ENCODE results near the gene SCLT1. TPM values are rescaled to one million over a fixed set of nuclear protein-coding genes. Genes with fewer than 3 reads are reported as not detected.

Gene SCLT1
- total RNA-seq, 1 experiment from 2014 or later = 15.8 TPM

DNA sequence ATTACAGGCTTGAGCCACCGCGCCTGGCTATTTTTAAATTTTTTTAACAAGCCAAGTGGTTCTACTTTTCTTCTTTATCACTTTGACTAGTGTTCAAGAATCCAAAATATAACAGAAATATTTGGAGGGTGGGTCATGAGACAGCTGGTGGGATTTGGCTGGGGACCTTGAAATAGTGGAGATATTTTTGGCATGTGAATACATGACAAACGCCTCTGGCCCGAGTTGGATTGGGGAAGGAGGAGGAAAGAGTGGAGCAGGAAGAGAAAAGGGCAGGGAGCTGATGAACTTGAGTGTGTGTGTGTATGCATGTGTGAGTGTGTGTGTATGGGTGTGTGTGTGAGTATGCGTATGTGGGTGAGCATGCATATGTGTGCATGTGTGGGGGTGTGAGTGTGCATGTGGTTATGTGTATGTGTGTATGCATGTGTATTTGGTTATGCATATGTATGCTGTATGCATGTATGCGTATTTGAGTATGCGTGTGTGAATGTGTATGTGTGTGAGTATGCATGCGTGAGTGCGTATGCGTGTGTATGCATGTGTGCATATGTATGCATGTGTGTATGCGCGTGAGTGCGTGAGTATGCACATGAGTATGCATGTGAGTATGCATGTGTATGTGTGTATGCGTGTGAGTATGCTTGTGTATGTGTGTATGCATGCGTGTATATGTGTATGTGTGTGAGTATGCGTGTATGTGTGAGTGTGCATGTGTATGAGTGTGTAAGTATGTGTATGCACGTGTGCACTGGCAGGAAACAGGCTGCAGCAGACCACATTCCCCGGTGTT lies 234.3 kb downstream of the SCLT1 start:
- in situ Hi-C loops (cut with HindIII; ENCODE audit: low sequenced_read_pairs) = no loop called here

DNA sequence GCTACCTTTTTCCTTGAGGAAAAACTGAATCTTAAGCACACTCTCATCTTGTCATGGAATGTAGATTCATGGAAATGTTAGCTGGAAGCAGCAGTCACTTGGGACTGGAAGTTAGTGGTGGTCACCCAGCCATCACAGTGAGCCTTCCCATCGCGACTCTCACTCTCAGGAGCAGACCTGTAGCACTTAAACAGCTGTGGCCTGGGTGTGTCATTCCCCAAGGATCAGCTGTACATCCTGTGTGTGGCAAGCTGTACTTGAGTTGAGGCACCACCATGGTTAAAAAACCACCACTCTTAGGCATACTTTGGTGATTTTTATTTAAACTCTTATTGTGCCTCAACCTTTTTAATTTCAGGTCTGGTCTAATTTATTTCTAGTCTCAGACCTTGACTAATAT lies 237.1 kb downstream of the SCLT1 start:
- DNase-seq (ENCODE audit: low spot score) = no peak
- in situ Hi-C loops (cut with HindIII; ENCODE audit: low sequenced_read_pairs) = no loop called here

More for the DNA sequence above, 234.3 kb downstream of the SCLT1 start:
- DNase-seq (ENCODE audit: low spot score) = no peak

DNA sequence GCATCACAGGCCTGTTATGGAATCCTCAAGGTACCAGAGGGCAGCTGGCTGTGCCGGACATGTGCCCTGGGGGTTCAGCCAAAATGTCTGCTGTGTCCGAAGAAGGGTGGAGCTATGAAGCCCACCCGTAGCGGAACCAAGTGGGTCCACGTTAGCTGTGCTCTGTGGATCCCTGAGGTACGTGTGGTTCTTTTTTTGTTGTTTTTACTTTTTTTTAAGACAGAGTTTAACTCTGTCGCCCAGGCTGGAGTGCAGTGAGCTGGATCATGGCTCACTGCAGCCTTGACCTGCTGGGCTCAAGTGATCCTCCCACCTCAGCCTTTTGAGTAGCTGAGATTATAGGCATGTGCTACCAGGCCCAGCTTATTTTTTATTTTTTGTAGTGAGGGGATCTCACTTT lies 237.7 kb downstream of the SCLT1 start:
- no peak for DNase-seq (ENCODE audit: low spot score)
- in situ Hi-C loops (cut with HindIII; ENCODE audit: low sequenced_read_pairs) = no loop called here

DNA sequence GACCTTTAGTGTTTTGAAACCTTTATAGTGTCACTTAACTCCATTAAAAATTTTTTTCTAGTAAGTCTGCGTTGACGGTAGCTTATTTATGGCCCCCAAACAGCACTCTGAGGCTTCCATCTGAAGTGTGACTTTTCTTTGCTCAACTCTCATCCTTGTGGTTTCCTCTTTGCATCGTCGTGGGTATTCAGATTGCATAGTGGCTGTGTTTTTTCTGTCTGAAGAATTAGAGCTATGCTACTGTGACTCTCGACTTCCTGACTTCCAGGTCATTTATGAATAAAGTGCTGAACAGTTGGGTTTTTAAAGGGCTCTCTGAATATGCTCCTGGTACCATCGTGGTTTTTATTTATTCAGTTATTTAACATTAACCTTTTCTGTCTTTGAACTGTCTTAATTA lies 238.9 kb downstream of the SCLT1 start:
- no peak for DNase-seq (ENCODE audit: low spot score)
- in situ Hi-C loops (cut with HindIII; ENCODE audit: low sequenced_read_pairs) = no loop called here

DNA sequence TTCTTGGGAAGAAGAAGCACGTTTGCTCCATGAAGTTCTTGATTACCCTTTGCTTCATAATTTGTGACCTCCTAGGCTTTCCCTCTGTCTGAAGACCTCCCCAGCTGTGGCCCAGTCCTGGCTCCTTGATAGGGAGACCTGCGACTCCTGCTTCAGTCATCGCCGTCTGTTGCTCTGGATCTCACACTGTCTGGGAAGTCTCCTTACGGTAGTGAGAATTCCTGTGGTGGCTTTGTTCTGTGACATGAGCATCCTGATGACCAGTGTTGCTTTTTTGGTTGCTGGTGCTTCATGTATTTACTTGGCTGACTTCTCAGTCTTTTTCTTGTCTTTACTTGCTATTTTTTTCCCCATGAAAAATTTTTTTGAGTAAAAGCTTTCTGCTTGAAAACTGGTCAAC lies 239.6 kb downstream of the SCLT1 start:
- in situ Hi-C loops (cut with HindIII; ENCODE audit: low sequenced_read_pairs) = no loop called here
- no peak for DNase-seq (ENCODE audit: low spot score)

DNA sequence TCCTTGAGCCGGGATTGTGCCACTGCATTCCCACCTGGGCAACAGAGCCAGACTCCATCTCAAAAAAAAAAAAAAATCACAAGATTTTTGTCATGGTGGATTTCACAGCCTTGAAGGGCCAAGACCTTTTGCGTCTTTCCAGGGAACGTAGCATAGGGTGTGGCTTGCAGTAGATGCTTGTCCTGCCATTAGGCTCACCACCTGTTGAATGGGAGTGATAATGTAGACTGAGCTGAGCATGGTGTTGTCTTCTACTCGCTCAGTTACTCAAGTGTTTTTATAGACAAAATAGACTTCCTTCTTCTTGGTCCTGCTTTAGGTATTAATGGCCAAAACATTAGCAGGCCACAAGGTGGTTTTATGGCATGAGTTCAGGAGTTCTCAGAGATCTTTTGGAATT lies 243.1 kb downstream of the SCLT1 start:
- DNase-seq (ENCODE audit: low spot score) = no peak
- in situ Hi-C loops (cut with HindIII; ENCODE audit: low sequenced_read_pairs) = no loop called here

DNA sequence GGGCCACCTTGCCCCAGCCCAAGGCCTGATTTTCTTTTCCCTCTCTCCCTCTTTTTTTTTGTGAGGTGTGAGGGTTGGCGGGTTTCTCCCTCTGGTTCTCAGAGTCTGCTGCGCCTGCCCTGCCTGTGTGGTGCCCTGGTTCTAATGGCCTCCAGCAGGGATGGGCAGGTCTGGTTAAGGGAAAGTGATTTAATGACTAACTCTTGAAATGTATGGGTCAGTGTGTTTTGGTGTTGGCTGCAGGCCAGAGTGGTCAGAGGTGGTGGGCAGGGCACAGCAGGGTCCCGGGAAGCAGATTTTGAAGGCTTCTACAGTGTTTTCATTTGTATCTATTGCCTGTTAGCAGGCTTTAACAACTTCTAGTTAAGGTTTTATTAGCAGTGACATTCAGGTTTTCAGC lies 244.9 kb downstream of the SCLT1 start:
- in situ Hi-C loops (cut with HindIII; ENCODE audit: low sequenced_read_pairs) = no loop called here
- no peak for DNase-seq (ENCODE audit: low spot score)

DNA sequence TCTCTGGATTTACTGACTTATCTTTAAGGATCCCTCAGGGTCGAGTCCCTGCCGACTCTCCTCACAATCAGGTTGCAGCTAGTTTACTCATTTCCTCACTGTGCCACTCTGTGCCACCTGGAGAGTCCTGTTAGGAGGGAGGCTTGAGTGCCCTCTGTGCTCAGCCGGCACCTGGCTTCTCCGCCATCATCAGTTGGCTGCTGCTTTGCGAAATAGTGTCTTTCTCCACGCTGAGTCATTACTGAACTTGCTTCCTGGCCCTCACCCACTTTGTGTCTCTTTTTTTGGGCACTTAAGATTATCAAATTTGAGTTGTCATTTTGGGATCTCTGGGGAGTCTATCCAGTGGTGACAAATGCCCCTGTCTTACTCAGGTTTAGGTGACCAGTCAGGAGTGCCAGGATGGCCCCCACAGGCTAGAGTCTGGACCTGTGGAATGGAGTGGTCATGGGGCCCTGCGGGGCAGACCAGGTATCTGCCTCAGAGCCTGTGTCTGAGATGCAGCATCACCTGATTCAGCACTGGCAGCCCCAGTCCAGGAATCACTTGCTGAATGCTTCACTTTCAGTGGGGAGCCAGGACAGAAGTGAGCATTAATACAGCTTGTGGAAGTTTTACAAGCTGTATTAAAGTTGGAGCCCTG lies 246.1 kb downstream of the SCLT1 start:
- in situ Hi-C loops (cut with HindIII; ENCODE audit: low sequenced_read_pairs) = no loop called here

DNA sequence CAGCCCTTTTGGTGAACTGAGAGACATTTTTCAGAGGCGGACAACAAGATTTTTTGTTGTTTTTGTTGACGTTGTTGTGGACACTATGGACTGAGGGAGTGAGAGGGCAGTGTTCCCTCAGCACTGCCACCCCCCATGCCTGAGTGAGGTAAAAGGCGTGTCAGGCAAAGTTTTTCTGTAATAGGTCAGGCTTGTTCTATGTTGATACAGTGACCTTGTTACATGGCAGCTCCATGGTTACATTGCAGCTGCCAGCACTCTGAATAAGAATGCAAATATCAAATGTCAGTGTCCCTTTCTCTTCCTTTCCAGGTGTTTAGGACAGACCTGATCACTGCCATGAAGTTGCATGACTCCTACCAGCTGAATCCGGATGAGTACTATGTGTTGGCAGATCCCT lies 247.3 kb downstream of the SCLT1 start:
- DNase-seq (ENCODE audit: low spot score) = no peak
- in situ Hi-C loops (cut with HindIII; ENCODE audit: low sequenced_read_pairs) = no loop called here

More for the DNA sequence above, 246.1 kb downstream of the SCLT1 start:
- DNase-seq (ENCODE audit: low spot score) = no peak

DNA sequence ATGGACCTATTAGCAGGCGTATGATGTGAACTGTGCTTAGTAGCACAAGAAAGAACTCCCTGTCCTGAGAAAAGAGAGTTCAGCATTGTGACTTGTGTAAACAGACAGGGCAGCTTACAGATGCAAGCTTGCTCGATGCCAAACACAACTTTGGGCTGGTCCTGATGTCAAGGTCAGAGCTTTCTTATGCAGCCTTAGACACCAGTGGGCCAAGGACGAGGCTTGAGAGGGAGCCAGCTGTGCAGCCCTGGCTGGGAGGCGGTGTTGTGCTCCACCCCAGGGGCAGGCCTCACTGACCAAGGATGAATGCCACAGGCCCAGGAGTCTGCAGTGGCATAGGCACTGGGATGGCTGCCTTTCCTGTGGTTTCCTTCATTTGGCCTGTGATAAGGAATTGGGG lies 248.4 kb downstream of the SCLT1 start:
- DNase-seq (ENCODE audit: low spot score) = no peak
- in situ Hi-C loops (cut with HindIII; ENCODE audit: low sequenced_read_pairs) = no loop called here

DNA sequence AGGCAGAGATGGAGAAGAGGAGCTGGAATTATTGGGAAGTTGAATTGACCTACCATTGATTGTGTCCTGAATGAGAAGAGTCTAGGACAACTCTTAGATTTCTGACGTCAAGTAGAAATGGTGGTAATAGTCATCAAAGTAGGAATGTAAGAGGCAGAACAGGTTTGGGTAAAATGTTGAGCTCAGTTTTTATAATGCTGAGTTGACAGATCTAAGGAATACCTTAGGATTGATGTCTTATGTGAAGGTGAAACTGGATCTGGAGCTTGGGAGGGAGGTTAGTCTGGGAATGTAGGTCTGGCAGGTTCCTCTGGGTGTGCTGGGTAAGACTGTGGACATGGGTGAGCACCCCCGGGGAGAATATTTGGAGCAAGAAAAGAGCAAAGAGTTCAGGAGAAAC lies 251.9 kb downstream of the SCLT1 start:
- DNase-seq (ENCODE audit: low spot score) = no peak
- in situ Hi-C loops (cut with HindIII; ENCODE audit: low sequenced_read_pairs) = no loop called here

DNA sequence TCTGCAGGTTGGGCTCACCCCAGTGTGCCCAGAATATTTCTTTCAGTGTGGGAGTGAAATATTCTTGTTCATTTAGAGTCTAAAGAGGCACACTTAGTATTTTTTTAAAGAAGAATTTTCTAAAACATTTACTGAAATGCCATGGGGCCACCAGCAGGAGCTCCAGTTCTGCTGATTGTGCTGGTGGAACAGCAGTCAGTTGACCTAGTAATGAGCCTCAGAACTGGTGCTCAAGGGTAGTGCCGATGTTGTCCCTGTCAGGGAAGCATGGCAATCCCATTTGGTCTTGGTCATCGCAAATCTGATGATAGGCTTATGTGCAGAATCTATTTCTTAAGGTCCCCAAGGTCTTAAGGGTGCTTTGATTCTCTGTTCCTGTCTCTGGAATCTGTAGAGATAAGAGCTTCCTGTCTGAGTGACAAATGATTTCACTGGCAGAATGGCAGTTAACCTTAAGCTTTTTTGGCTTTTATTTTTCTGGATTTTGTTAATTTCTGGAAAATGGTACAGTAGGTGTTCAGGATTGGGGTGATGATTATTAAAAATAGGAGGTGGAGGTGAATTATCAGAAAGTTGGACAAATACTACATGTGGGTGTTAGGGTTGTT lies 252.5 kb downstream of the SCLT1 start:
- in situ Hi-C loops (cut with HindIII; ENCODE audit: low sequenced_read_pairs) = no loop called here
- DNase-seq (ENCODE audit: low spot score) = no peak

DNA sequence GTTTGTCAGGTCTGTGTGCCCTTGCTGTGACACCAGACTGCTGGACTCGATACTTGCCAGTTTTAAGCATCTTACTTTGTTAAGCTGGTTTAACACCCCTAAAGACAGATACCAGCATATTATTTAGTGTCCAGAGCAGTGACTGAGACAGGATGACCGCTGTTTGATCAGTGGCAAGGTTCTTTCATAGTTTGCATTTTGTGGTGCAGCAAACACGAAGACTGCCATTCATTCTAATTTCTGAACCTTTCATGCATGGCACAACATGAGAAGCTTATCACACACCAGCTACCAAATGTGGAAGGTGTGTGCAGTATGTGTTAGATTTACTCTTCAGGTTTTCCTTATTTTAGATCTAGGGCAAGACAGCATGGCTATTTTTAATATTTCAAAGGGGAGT lies 255.7 kb downstream of the SCLT1 start:
- in situ Hi-C loops (cut with HindIII; ENCODE audit: low sequenced_read_pairs) = no loop called here

DNA sequence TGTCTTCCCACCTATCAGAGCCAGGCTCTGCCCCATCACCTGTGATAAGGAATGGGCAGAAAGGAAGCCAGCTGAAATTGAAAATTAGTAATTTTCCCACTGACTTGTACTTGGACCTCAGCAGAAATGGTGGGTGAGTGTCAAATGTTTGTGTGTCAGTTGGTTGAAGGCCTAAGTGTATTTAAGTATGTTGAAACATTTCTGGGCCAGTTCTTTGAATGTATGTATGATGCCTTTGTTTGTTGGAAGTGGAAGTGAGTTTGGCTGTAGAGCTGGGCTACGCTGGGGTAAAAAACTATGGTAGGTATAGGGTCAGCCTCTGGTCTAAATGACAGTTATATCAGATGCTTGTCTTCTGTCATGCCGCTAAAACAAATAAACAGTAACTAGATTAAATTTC lies 256.1 kb downstream of the SCLT1 start:
- DNase-seq (ENCODE audit: low spot score) = no peak
- in situ Hi-C loops (cut with HindIII; ENCODE audit: low sequenced_read_pairs) = no loop called here

More for the DNA sequence above, 255.7 kb downstream of the SCLT1 start:
- DNase-seq (ENCODE audit: low spot score) = no peak

DNA sequence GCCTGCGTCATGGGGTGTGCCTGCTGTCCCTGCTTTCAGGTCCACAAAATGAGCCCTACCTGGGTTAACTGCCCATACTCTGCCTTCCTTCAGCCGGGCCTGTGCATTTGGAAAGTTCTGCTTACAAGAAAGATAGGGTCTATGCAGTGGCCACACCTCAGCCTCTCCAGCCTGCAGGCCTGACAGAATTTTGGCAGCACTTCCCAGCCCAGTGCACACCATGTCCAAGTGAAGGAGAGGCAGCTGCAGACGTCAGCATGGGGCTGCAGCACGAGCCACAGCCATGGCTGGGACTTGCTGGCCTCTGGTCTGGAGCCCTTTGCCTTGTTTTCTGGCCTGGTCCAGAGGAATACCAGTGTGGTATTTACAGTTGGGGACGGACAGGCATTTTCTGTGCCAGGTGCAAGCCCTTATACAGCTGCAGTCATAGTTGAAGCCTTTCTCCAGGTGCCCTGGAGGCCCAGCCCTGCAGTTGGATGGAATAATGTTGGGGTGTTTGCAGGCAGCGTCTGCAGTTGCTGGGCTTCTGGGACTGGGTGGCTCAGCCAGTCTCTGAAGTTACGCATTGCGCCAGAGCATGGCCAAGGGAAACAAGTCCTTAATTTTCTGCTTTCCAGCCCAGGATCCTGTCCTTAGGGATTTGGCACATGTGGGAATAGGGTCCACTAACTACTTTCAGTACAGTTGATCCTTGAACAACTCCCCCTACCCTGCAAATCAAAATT lies 257.7 kb downstream of the SCLT1 start:
- in situ Hi-C loops (cut with HindIII; ENCODE audit: low sequenced_read_pairs) = no loop called here
- peak; percentile 77 for DNase-seq (ENCODE audit: low spot score)

Other genes starting within 250 kb of the SCLT1 start
- 3.6 and 5.8 TPM in 2 replicates for gene C4orf33, start 2.6 kb upstream of the SCLT1 start, total RNA-seq (2014; rRNA removed; shearing (Covaris generic))